ENCODE data around the gene BBOX1. TPM values are rescaled to one million over a fixed set of nuclear protein-coding genes. Genes with fewer than 3 reads are reported as not detected.
"Not testable (repeated sequence)": the region's sequence is repeated elsewhere in the genome, so short reads cannot be mapped to it uniquely, and the experiment has no call there.

BBOX1 gene
- polyA plus RNA-seq, 1 donor from 2014 or later: not detected

DNA sequence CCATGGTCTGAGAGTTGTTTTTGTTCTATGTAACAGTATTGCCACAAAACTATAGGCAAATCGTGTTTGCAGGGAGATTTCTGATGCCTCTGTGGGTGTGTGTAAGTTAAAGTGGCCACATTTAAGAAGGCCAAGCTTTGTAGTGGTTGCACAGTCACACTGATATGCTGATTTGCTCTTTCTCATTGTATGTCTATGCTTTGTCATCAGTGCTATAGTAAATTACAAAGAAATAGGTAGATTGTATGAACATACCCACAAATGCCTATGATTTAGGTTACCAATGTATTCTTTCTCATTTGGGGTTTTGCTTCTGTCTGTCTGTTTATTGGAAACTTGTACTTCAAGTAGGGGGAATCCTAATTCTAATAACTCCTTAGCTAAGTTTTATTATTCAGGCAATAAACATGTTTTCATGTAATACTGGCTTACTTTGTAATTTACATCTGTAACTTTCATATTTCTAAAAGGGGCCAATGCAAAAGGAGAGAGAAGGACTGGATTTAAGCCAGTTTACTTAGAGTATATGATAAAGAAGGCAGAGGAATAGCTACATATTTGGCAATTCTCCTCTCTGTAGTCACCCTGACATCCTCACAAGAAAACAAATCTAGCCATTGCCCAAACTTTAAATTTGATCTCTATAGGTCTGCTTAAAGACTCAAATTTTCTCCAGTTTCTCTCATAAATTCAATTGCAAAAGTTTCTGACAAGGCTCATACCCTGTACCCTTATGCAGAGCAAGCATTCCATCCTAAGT is 44.7 kb upstream of the BBOX1 start:
- no peaks in the 10 kb centered on the region for H3K9me3 ChIP-seq (ENCODE audit: low read length)
- H3K9me2 ChIP-seq (ENCODE audit: insufficient read depth, low read length): no peaks in the 10 kb centered on the region
- H3K36me3 ChIP-seq (ENCODE audit: insufficient read depth, low read length): no peaks in the 10 kb centered on the region
- no peak overlapping the region for H3K4me3 ChIP-seq (ENCODE audit: low read length)
- H3K79me2 ChIP-seq (replicated peaks; ENCODE audit: insufficient read depth, low read length): no peaks in the 10 kb centered on the region
- no peak overlapping the region for H3K4me2 ChIP-seq (ENCODE audit: low read length)
- no peak overlapping the region for H2AFZ ChIP-seq (ENCODE audit: low read depth, low read length)
- TF ChIP-seq TAF1 (IDR thresholded peaks at IDR 0.05; ENCODE audit: low read depth): no peak
- no peak for TF ChIP-seq SMC3 (conservative IDR thresholded peaks at IDR 0.05; ENCODE audit: poor library complexity)
- TF ChIP-seq CTCF (IDR thresholded peaks at IDR 0.05; ENCODE audit: poor library complexity, severe bottlenecking): no peak
- TF ChIP-seq, protein P1, sequence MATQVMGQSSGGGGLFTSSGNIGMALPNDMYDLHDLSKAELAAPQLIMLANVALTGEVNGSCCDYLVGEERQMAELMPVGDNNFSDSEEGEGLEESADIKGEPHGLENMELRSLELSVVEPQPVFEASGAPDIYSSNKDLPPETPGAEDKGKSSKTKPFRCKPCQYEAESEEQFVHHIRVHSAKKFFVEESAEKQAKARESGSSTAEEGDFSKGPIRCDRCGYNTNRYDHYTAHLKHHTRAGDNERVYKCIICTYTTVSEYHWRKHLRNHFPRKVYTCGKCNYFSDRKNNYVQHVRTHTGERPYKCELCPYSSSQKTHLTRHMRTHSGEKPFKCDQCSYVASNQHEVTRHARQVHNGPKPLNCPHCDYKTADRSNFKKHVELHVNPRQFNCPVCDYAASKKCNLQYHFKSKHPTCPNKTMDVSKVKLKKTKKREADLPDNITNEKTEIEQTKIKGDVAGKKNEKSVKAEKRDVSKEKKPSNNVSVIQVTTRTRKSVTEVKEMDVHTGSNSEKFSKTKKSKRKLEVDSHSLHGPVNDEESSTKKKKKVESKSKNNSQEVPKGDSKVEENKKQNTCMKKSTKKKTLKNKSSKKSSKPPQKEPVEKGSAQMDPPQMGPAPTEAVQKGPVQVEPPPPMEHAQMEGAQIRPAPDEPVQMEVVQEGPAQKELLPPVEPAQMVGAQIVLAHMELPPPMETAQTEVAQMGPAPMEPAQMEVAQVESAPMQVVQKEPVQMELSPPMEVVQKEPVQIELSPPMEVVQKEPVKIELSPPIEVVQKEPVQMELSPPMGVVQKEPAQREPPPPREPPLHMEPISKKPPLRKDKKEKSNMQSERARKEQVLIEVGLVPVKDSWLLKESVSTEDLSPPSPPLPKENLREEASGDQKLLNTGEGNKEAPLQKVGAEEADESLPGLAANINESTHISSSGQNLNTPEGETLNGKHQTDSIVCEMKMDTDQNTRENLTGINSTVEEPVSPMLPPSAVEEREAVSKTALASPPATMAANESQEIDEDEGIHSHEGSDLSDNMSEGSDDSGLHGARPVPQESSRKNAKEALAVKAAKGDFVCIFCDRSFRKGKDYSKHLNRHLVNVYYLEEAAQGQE (IDR thresholded peaks at IDR 0.05; ENCODE audit: borderline replicate concordance): no peak
- TF ChIP-seq EP300 (conservative IDR thresholded peaks at IDR 0.05; ENCODE audit: poor library complexity, severe bottlenecking): no peak
- TF ChIP-seq MXI1 (conservative IDR thresholded peaks at IDR 0.05; ENCODE audit: poor library complexity, severe bottlenecking): no peak
- H3K9ac ChIP-seq (ENCODE audit: low read length): no peak overlapping the region
- H3K27ac ChIP-seq (ENCODE audit: low read length): no peak overlapping the region
- no peaks in the 10 kb centered on the region for H3F3A ChIP-seq (ENCODE audit: insufficient read depth, low read length, poor library complexity, severe bottlenecking)
- H4K20me1 ChIP-seq (ENCODE audit: insufficient read depth): no peaks in the 10 kb centered on the region
- H3K27me3 ChIP-seq (ENCODE audit: insufficient read depth, low read depth, low read length): no peaks in the 10 kb centered on the region

DNA sequence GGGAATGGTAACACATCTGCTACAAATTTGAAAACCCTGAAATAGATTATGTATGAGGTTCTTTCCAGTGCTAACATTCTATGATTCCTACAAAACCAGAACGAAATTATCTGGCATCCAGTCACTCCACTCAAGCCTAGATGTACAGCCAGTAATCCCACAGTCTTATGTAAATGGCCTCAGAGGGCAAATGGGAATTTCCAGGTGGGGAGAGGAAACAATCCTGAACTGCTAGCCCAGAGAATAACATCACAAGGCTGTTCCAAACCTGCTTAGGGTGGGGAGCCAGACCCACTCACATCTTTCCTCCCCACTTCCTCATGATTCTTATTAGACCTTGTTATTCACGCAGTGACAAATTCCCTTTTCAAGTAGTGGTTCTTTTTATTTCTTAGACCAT is 43.2 kb upstream of the BBOX1 start:
- Histone ChIP-seq H2AFZ (ENCODE audit: low read depth, low read length) (no peak overlapping the region), H4K20me1 (ENCODE audit: insufficient read depth) (no peaks in the 10 kb centered on the region), H3K27ac (ENCODE audit: low read length) (no peak overlapping the region), H3K27me3 (ENCODE audit: insufficient read depth, low read depth, low read length) (no peaks in the 10 kb centered on the region), H3K4me2 (ENCODE audit: low read length) (no peak overlapping the region), H3K36me3 (ENCODE audit: insufficient read depth, low read length) (no peaks in the 10 kb centered on the region), H3K9me2 (ENCODE audit: insufficient read depth, low read length) (no peaks in the 10 kb centered on the region), H3K4me3 (ENCODE audit: low read length) (no peak overlapping the region), H3K79me2 (replicated peaks; ENCODE audit: insufficient read depth, low read length) (no peaks in the 10 kb centered on the region), H3K9ac (ENCODE audit: low read length) (no peak overlapping the region), H3F3A (ENCODE audit: insufficient read depth, low read length, poor library complexity, severe bottlenecking) (no peaks in the 10 kb centered on the region), H3K9me3 (ENCODE audit: low read length) (no peaks in the 10 kb centered on the region)
- TF ChIP-seq CTCF (IDR thresholded peaks at IDR 0.05; ENCODE audit: poor library complexity, severe bottlenecking): no peak
- no peak for TF ChIP-seq SMC3 (conservative IDR thresholded peaks at IDR 0.05; ENCODE audit: poor library complexity)
- TF ChIP-seq RAD21 (conservative IDR thresholded peaks at IDR 0.05): no peak
- TF ChIP-seq MXI1 (conservative IDR thresholded peaks at IDR 0.05; ENCODE audit: poor library complexity, severe bottlenecking): no peak
- TF ChIP-seq, protein P1 (IDR thresholded peaks at IDR 0.05; ENCODE audit: borderline replicate concordance): no peak
- no peak for TF ChIP-seq EP300 (conservative IDR thresholded peaks at IDR 0.05; ENCODE audit: poor library complexity, severe bottlenecking)
- no peak for TF ChIP-seq TAF1 (IDR thresholded peaks at IDR 0.05; ENCODE audit: low read depth)
- TF ChIP-seq EZH2 (IDR thresholded peaks at IDR 0.05; ENCODE audit: borderline replicate concordance, insufficient read depth, low read length, poor library complexity, severe bottlenecking): no peak
- TF ChIP-seq POLR2AphosphoS5 (IDR thresholded peaks at IDR 0.05): no peak

GRCh38 chr11:27001136-27001730 is 39.4 kb upstream of the BBOX1 start:
- not testable (repeated sequence) for H3K36me3 ChIP-seq (ENCODE audit: insufficient read depth, low read length); H3K9ac ChIP-seq (ENCODE audit: low read length); H3K4me2 ChIP-seq (ENCODE audit: low read length); H3K4me3 ChIP-seq (ENCODE audit: low read length); H3F3A ChIP-seq (ENCODE audit: insufficient read depth, low read length, poor library complexity, severe bottlenecking); H4K20me1 ChIP-seq (ENCODE audit: insufficient read depth); H2AFZ ChIP-seq (ENCODE audit: low read depth, low read length); H3K27me3 ChIP-seq (ENCODE audit: insufficient read depth, low read depth, low read length); H3K9me2 ChIP-seq (ENCODE audit: insufficient read depth, low read length); H3K9me3 ChIP-seq (ENCODE audit: low read length); H3K79me2 ChIP-seq (replicated peaks; ENCODE audit: insufficient read depth, low read length); H3K27ac ChIP-seq (ENCODE audit: low read length)

Measured in neural cell (in vitro differentiated cells).